ENCODE results near the gene TMEM132D.

The TMEM132D gene

DNA sequence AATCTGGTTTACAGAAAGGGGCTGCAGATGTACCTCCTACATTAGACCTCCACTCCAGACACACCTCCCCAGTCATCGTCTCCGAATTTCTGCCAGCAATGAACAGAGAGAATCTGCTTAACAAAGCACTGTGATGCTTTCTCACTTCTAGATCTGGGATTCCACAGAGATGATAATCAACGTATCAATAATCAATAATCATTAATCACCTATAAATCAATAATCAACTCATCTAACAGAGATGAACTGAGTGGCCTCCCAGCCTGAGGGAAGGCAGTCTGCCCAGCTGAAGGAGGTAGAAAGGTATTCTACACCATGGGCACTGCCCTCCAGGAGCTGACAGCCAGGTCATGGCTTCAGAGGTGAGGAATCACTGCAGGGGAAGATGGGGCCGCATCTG, 183.2 kb downstream of the TMEM132D start:
- DNase-seq: no peak

DNA sequence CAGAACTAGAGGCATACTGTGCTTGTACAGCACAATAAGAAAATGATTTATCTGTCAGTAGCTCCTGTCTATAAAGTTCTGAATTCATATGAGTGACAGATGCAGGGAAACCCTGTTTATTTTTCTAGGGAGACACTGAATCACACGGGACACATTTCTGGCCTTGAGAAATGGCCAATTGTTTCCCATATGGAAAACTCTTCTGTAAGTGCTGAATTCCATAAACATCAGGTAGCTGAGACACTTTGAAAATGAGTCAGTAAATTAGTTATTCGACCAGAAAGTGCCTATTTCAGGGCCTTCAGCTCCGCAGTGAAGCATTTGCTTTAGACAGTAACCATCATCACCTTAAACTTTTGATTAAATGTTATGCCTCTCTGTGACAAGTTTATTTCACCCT, 184.4 kb downstream of the TMEM132D start:
- DNase-seq: no peak

DNA sequence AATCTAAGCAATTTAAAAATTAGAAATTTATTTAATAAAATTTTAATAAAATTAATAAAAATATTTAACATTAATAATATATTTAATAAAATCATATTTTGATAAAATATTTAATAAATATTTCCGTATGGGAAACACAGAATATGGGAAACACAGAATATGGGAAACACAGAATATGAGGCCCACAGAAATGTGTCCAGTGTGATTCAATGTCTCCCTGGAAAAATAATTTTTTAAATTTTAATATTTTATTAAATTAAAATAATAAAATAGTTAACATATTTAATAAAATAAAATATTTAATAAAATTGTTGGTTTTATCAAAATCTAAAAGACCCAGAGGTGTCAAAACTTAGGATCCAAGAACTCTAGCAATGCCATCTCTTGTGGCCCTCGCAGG, 186.4 kb downstream of the TMEM132D start:
- no peak for DNase-seq

DNA sequence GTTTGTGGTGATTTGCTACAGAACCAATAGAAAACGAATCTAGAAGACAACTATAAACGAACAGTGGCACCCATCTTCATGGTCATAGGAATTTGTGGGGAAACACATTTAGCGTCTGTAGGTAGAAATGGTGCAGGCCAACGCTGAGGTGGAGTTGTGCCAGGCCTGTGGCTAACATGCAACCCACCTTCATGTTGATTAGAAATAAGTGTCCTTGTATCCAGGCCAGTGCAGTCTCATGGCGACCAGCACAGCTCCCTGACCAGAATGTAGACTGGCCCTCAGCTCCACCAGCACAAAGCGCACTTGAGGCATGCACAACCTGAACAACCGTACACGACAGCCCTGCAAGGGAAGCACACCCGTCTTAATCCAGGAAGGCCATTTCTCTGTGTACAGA, 187.0 kb downstream of the TMEM132D start:
- no peak for DNase-seq

DNA sequence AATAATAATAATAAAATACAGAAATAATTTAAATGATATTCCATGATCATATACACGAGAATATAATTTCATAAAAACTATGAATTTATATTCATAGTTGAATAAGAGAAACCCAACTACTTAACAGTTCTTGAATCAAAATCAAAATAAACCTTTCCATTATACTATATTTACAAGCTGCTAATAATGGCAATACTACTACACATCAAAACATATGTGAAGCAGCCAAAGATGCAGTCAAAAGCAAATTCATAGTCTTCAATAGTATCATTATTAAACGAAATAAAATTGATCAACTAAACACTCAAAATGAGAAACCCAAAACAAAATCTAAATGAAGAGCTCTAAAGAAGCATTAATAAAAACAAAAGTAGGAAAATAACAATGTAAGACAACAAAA, 197.1 kb downstream of the TMEM132D start:
- DNase-seq: no peak

DNA sequence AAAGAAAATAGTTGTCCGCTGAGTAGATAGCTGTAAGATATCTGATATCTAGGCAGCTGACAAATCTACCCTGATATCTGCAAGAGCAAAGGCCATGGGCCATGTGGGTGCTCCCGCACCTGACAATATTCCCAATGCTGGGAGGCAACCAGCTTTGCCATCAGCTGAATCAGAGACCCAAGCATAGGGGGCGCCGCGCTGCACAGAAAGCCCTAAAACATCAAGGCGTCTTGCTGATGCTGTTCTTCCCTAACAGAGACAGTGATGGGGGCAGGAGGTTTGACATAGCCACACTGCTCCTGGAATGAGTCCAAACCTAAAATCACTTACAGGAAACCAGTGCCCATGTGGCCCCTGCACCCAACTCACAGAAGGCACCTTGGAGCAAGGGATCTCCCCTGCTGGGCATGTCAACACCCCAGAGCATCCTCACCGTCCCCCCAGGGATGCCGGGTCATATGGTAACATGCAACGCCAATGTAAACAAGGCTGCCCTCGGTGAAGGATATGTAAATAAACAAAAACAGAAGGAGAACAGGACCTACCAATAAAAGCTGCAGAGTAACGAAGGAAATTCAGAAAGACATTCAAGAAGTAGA, 199.5 kb downstream of the TMEM132D start:
- peak; percentile 42 for DNase-seq

DNA sequence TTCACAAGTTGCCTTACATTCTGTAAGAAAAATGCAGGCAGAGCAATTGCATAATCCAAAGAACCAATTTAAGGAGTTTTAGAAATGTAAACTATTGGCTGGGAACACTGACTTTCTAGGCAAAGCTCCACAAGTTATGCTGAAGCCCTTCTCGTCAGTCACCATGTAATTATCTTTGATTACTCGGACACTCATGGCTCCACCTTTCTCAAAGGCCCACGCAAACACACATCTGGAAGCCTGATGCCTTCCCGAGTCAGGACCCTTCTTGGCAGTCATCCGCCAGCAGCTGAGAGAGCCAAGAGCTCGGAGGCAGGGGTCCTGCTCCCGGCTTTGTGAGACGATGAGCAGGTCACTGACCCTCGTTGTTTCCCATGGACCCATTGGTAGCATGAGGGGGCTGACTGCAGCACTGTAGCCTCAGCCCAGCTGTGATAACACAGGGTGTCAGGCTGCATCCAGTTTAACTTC, 202.2 kb downstream of the TMEM132D start:
- no peak for DNase-seq

DNA sequence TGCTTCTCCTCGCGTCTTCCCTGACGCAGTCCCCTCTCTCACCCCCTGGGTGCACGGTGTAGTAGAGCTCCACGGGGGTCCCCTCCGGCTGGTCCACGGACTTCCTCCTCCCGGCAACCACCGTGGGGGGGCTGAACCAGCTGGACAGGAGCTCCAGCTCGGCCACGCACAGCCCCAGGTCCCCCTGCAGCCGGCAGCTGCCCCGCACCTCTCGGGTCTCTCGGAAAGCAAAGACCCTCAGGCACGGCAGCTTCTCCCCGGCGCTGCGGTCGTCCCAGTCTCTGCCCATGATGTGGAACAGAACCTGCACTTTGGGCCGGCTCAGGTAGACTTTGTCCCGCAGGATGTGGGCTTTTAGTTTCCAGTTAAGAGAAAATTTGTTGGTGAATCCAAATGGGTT, 203.8 kb downstream of the TMEM132D start:
- no peak for DNase-seq

DNA sequence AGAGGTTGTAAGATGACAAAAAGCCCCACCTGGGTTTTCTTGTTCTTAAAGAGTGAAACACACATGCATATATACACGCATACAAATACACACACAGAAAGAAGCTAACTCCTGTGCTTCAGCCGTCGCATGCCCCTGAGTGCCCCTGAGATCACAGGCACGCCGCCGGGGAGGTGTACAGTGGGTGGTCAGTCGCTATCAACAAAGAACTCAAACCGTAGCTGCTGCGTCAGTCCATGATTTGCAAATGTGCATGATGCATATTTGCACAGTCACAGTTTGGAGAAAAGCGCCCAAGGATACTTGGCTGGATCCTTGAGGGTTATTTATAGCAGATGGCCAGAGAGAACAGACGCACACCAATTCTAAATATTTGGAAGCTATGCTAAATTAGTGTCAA, 206.9 kb downstream of the TMEM132D start:
- peak; percentile 69 for DNase-seq

DNA sequence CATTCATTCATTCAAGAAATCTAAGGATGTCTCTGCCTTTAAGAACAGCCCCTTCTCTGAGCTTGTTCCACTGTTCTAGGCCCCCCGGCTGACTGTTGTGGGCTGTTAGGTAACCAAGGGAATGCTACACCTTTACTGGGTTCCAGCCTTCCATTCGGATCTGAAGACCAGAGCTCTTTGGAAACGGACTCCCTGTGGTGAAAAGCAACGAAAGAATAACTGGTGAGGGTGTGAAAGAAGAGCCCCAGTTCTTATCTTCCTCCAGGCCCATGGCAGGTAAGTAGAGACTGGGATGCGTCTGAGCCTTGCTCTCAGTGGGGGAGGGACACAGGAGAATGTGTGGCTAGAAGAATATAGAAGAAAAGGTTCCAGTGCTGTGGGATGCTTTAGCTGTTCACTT, 207.4 kb downstream of the TMEM132D start:
- no peak for DNase-seq

DNA sequence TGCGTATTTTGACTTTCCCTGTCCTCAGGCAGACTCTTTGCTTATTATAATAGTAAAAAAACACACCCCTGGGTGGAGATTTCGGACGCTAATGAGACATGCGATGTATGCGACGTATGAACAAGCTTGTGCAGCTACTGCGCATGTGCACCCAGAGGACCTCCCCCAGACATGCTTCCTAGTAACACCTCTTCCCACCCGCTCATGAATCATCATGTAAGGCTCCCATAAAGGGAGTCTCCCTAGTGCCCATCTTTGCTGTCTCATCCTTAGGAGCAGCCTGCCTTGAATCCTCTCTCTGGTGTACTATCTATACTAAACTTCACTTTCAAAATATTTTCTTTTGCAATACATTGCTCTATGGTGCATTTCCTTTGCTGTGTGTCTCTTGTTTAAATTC, 210.1 kb downstream of the TMEM132D start:
- DNase-seq: no peak

DNA sequence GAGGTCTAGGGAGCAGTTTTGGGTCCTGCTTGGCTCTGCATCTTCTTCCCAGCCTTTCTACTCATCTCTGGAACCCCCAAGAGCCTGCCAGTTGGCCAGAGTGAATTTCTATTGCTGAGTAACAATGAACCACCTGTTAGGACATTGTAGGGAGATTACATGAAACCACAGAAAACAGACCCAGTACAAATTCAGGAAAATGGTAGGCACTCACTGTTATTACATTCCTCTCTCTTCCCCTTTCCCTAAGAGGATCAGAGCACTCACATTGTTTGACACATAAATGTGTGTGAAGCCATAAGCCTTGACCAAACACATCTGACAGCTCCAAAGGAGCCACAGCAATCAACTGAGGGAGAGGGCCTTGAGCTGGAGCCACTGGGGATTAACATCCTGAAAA, 216.1 kb downstream of the TMEM132D start:
- DNase-seq: no peak

DNA sequence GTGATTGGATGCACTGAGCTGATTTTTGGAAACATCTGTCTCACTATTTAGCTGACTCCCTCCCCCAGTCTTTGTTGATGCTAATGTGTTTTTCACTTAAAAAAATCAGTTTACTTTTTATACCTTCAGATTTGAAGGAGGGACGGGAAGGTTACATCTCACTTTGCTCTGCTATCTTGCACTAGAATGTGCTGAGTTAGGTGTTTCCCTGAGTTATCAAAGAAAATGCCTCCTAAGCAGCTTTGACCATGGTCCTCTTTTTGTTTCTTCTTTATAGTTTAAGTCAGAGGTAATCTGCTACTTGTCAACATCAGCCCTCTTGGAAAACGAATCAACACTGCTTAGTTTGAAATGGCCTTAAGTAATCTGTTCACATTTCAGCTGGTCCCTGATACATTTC, 222.0 kb downstream of the TMEM132D start:
- no peak for DNase-seq

DNA sequence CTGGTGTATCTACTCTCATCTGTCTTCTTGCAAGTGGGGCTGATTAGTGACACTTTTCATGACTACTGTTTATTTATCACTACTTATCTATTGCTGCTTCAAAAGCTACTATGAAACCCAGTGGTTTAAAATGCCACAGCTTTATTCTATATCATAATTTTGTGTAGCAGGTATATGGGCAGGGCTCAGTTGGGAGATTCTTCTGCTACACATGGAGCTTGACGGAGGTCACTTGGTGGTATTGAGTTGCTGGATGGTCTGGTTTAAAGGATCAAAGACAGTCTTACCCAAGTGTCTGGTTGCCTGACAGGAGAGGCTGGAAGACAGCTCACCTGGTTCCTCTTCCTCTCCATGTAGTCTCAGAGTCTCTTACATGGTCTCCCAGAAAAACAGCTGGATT, 222.7 kb downstream of the TMEM132D start:
- no peak for DNase-seq

DNA sequence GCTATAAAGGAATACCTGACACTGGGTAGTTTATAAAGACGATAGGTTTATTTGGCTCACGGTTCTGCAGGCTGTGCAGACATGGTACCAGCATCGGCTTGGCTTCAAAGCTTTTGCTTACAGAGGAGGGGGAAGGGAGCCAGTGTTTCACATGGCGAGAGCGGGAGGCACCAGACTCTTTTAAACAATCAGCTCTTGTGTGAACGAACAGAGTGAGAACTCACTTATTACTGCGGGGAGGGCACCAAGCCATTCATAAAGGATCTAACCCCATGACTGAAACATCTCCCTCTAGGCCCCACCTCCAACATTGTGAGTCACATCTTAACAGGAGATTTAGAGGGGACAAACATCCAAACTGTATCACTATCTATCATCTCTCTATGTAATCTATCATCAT, 227.4 kb downstream of the TMEM132D start:
- no peak for DNase-seq

DNA sequence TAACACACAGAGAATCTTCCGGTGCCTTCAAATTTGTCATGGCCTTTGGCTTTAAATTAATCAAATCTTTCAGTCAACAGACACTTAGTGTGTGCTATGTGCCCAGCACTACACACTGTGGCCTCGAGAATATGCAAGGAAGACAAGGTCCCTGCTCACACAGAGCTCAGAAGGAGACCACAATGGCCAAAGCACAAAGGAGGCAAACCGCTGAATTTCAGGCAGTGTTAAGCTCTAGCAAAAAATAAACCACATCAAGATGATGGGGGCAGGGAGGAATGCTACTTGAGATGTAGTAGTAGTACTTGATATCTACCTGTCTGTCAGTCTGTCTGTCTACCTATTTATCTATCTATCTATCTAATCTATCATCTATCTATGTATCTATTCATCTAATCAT, 227.9 kb downstream of the TMEM132D start:
- DNase-seq: no peak

DNA sequence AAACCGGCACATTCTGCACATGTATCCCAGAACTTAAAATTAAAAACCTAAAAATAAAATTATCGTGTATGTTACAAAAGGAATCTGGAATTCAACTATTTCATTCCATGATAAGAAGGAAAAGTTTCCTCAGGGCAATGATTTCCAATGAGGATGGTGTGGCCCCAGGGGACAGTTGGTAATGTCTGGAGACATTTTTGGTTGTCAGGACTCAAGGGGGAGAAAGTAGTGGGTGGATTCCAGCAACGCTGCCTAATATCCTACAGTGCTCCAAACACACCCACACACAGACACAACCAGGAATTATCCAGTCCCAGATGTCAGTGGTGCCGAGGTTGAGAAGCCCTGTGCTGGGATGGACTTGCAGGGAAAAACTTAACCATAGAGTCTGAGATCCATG, 228.3 kb downstream of the TMEM132D start:
- DNase-seq: no peak

DNA sequence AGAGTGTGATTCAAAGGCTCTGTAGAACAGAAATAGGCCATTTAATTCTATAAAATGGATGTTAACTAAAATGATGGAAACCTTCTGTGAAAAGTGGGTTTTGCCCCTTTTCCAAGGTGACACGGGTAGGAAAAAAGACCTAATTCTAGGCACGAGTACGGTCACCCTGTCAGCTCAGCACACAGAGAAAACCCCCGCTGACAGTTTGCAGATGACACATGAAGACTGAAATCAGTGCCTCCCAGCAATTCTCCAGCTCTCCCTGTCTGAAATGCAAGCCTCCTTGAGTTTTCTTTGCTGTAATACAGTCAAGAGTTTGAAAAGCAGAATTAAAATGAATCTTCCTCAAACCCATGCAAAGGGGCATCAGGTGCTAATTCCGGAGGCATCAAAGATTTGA, 230.0 kb downstream of the TMEM132D start:
- no peak for DNase-seq

DNA sequence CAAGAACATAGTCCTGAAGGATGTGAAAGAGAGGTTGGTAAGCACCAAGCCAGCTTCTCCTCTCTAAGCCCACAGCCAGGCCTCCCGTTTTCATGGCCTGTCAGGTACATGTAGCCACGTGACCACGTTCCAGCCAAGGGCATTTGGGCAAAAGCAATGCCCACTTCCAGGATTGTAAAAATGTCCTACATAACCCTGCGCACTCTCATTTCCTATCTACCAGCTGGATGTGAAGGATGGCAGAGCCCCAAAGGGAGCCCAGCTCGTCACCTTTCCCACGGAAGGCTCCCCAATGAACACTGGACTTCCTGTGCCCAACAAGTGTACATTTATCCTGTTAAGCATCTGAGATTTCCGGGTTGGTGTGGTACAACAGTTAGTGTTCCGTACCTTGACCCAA, 231.7 kb downstream of the TMEM132D start:
- no peak for DNase-seq

DNA sequence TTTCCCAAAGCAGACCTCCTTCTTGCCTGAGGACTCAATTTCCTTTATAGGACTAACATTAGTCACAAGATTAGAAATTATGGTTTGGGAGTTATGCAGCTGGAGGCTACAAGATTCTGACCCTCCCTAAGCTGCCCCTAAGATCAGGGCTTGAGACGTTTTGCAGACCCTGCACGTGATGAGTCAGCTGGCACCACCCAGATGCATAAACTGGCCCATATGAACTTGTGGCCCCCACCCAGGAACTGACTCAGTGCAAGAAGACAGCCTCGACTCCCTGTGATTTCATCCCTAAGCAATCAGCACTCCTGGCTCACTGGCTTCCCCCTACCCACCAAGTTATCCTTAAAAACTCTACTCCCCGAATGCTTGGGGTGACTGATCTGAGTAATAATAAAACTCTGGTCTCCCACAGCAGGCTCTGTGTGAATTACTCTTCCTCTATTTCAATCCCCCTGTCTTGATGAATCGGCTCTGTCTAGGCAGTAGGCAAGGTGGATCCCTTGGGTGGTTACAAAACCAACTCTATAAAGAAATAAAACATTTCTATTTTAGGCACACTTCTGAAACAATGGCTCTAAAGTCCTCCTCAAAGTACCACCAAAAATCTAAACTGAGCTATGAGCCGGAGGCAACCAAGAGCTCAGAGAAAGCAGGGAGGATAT, 233.4 kb downstream of the TMEM132D start:
- no peak for DNase-seq

DNA sequence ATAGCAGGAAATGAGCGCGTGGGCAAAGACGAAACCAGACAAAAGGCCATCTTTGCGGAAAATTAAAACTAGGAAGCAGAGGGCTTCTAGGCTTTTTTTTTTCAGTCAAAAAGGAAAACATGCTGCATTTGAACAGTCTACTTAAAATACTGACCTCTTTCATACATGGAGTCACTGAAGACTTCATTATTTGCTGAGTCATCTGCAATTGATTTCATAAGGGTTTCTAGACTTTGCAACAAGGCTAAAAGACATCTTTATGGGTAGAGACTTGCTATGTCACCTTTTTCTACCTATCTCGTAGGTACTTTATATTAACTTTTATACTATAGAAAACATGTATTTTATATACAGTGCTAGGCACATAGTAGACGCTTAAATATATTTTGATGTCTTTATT, 238.4 kb downstream of the TMEM132D start:
- DNase-seq: no peak

DNA sequence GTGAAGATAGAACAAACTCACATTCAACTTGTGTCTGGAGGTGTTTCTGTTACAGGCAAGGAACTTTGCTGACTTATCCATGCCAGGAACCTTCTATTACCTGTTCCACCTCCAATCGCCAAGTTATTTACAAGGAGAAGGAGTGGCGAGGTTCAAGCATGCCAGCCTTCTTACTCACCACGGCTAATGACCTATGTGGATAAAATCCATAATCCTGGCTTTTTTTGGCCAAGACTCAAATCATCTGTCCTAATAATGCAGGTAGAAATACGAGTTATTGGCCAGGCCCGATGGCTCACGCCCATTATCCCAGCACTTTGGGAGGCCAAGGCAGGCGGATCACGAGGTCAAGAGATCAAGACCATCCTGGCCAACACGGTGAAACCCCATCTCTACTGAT, 241.6 kb downstream of the TMEM132D start:
- no peak for DNase-seq

DNA sequence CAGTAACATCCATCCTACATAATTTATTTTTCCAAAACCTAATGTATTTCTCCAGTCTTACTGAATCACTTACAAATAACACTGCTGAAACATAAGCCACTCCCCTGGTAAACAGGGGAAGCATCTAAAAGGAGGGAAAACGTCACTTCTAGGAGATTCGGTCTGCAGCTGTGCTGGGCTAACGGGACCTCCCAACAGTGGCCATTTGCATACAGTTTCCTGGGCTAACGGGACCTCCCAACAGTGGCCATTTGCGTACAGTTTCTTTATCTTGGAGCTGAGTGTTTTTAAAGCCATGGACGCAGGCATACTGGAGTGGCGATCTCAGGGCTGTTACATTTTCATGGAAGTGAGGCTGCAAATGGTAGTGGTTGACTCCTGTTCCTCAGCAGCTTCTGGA, 242.9 kb downstream of the TMEM132D start:
- no peak for DNase-seq

DNA sequence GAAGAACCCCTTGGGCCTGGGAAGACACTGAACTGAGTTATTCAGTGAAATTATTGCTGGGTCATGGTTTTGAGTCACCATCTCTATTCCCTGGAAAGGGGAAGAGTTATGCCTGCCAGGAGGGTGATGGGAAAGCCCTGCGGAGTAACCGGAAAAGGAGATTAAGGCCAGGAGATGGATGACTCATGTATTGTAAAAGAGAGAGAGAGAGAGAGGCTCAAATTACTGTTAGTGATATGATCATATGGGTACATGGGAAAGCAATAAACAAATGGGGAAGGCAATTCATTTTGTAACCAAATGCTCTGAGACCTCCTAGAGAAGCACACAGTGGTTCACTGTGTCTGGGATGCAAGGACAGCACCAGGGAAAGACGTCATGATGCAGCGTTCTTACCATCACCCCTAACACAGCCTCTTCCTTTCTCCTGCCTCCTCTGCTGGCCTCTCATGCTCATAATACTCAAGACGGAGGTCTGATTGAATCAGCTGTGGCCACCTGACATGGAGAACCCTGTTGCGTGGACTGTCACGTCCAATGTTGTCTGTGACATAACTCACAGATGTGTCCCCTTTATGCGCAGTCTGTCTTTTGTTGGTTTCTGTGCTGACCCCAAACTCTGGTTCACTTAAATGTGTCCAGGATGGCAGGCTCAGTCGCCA, 243.7 kb downstream of the TMEM132D start:
- peak; percentile 95 for DNase-seq

DNA sequence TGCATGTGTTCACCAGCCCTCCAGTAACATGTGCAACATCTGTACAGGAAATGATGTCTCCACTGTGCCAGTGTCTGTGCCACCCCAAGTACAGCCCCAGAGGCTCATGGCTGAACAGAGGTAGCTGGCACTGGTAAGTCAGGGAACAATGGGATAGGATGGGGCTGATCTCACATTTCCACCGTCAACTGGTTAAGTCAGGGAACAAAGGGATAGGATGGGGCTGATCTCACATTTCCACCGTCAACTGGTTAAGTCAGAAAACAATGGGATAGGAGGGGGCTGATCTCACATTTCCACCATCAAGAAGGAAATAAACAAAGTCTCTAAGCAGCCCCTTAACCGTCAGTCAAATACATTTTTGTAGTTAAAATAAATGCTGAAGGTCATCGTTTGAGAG, 246.6 kb downstream of the TMEM132D start:
- DNase-seq: no peak

Measured in DMS53 (cell line).